Dermis blood vessel endothelial cell (primary cell): Measurements from ENCODE around the gene PPP1R12B. TPM values are rescaled to one million over a fixed set of nuclear protein-coding genes. Genes with fewer than 3 reads are reported as not detected.
"Not testable (repeated sequence)": the region's sequence is repeated elsewhere in the genome, so short reads cannot be mapped to it uniquely, and the experiment has no call there.

Experiments used
- DNase-seq: peaks from one replicate; pipeline ENCODE4 v3.0.0; 2010
- total RNA-seq: library from RNA; depleted of rRNA; stranded (reverse); fragments of >200 nt; gene quantifications from 2 replicates; pipeline ENCODE4 v1.2.3, GENCODE V29; 2014

The PPP1R12B gene
- total RNA-seq, 1 donor from 2014 or later = 15.8 TPM

- no peak for DNase-seq
Observed at GRCh38 chr1:202564958-202565495, 216.5 kb downstream of the PPP1R12B start.

GRCh38 chr1:202565890-202566602, 217.5 kb downstream of the PPP1R12B start:
- DNase-seq = no peak

- no peak for DNase-seq
Observed at GRCh38 chr1:202567738-202568137, 219.2 kb downstream of the PPP1R12B start.

GRCh38 chr1:202568410-202568809, 219.9 kb downstream of the PPP1R12B start:
- no peak for DNase-seq

GRCh38 chr1:202568826-202569225, 220.3 kb downstream of the PPP1R12B start:
- no peak for DNase-seq

GRCh38 chr1:202569393-202570322, 221.2 kb downstream of the PPP1R12B start:
- DNase-seq = no peak

- DNase-seq = peak; percentile 71
Observed at GRCh38 chr1:202571719-202572339, 223.3 kb downstream of the PPP1R12B start.

GRCh38 chr1:202572867-202573266, 224.4 kb downstream of the PPP1R12B start:
- DNase-seq = no peak

- DNase-seq = peak; percentile 27
Observed at GRCh38 chr1:202575918-202576653, 227.6 kb downstream of the PPP1R12B start.

- DNase-seq = peak; percentile 50
Observed at GRCh38 chr1:202576816-202577215, 228.3 kb downstream of the PPP1R12B start.

GRCh38 chr1:202577381-202577780, 228.9 kb downstream of the PPP1R12B start:
- no peak for DNase-seq

GRCh38 chr1:202578001-202578504, 229.6 kb downstream of the PPP1R12B start:
- DNase-seq = no peak

GRCh38 chr1:202578565-202578964, 230.1 kb downstream of the PPP1R12B start:
- DNase-seq = no peak

- DNase-seq = no peak
Observed at GRCh38 chr1:202579806-202580205, 231.3 kb downstream of the PPP1R12B start.

GRCh38 chr1:202580619-202581018, 232.1 kb downstream of the PPP1R12B start:
- DNase-seq = no peak

- DNase-seq = not testable (repeated sequence)
Observed at GRCh38 chr1:202582350-202582749, 233.9 kb downstream of the PPP1R12B start.

- DNase-seq = no peak
Observed at GRCh38 chr1:202584707-202585589, 236.4 kb downstream of the PPP1R12B start.

- no peak for DNase-seq
Observed at GRCh38 chr1:202585590-202585933, 237.1 kb downstream of the PPP1R12B start.

GRCh38 chr1:202586018-202586821, 237.7 kb downstream of the PPP1R12B start:
- peak; percentile 67 for DNase-seq

- no peak for DNase-seq
Observed at GRCh38 chr1:202586871-202587270, 238.4 kb downstream of the PPP1R12B start.
